Stomach (tissue), 9 donors: ENCODE measurements around the gene UBALD1. TPM values are rescaled to one million over a fixed set of nuclear protein-coding genes. Genes with fewer than 3 reads are reported as not detected.

Source experiments
- DNase-seq, 2 donors: peaks; one replicate each; pipeline versions ENCODE4 v3.0.0 to v3.0.0-alpha.2; 2013 to 2019
- H3K27ac ChIP-seq, 5 donors: fragments of 200-600 bp in 4 of 5; sonication (generic) in 4 of 5; one replicate each; pipeline ENCODE4 v1.5.1; 2013 to 2019; ENCODE audit warnings: mild to moderate bottlenecking in 1 of 5, moderate library complexity in 1 of 5
- H3K27me3 ChIP-seq, 3 donors: fragments of 200-600 bp; sonication (generic); one replicate each; pipeline ENCODE4 v1.5.1; 2017 to 2019; ENCODE audit warnings: mixed run types in 1 of 3
- H3K36me3 ChIP-seq, 4 donors: fragments of 200-600 bp; sonication (generic); 1 replicate in 3 of 4; 2 replicates in 1 of 4; pipeline ENCODE4 v1.5.1; 2016 to 2019
- H3K4me1 ChIP-seq, 4 donors: fragments of 200-600 bp; sonication (generic); one replicate each; pipeline ENCODE4 v1.5.1; 2016 to 2019
- H3K4me3 ChIP-seq, 4 donors: fragments of 200-600 bp; sonication (generic) in 3 of 4; one replicate each; pipeline ENCODE4 v1.5.1; 2016 to 2019; ENCODE audit warnings: mild to moderate bottlenecking in 1 of 4
- H3K9me3 ChIP-seq, 4 donors: fragments of 200-600 bp; sonication (generic); one replicate each; pipeline ENCODE4 v1.5.1; 2016 to 2019
- CTCF ChIP-seq, 7 experiments: fragments of 450-650 bp in 4 of 7; fragments of 200-600 bp in 3 of 7; sonication (generic) in 3 of 7; IDR thresholded peaks; one replicate each; pipeline ENCODE4 v1.5.1; 2016 to 2019; ENCODE audit warnings: antibody characterized with exemption in 7 of 7, control low read depth in 2 of 7, mild to moderate bottlenecking in 1 of 7
- EP300 ChIP-seq: sonication (generic); formaldehyde crosslinking; IDR thresholded peaks from one replicate; pipeline ENCODE4 v1.6.1; 2017; ENCODE audit warnings: antibody characterized with exemption
- POLR2A ChIP-seq, 4 donors: fragments of 450-650 bp; IDR thresholded peaks; one replicate each; pipeline ENCODE4 v1.6.1; 2016; ENCODE audit warnings: antibody characterized with exemption in 4 of 4, control low read depth in 2 of 4, mild to moderate bottlenecking in 1 of 4, moderate library complexity in 1 of 4
- POLR2AphosphoS5 ChIP-seq, 3 donors: sonication (generic); formaldehyde crosslinking; IDR thresholded peaks; one replicate each; pipeline ENCODE4 v1.6.1; 2016; ENCODE audit warnings: antibody characterized with exemption in 3 of 3
- WGBS, 5 donors: extraction: QIAGEN DNeasy Blood & Tissue Kit in 3 of 5; methylation state at CpG; one replicate each; pipeline versions ENCODE4 v1.1.5 to v1.1.7; 2013 to 2018; 5-methylcytosine and 5-hydroxymethylcytosine counted together
- intact Hi-C: fragments of 100-400 bp; cut with DNase I; formaldehyde crosslinking; loops from one replicate; pipeline ENCODE4 v1.15.1; 2023; ENCODE audit warnings: low total_unique reads
- polyA plus RNA-seq, 3 donors: library from polyadenylated mRNA; stranded (reverse); fragments of 200-250 nt; gene quantifications; one replicate each; pipeline ENCODE4 v1.2.3, GENCODE V29; 2013
- total RNA-seq, 5 donors: library from RNA; depleted of rRNA; stranded (reverse); fragments of >200 nt; gene quantifications; one replicate each; pipeline versions ENCODE4 v1.1.0 to v1.2.3, GENCODE V29; 2014 to 2016
- donor health status: healthy with polysubstance abuse.
- donor health status: Bipolar disorder and iron deficiency.
- donor health status: healthy.

Gene UBALD1
- total and polyA plus RNA-seq, 8 donors = 0.58 to 77.2 (median 24.1) TPM

- Histone ChIP-seq H3K4me1 (peaks cover 0 to 4% (median 0%) of the 10 kb centered on the region in 4 donors), H3K36me3 (no peaks in the 10 kb centered on the region), H3K9me3 (peaks cover 0 to 9% (median 7%) of the 10 kb centered on the region in 4 donors), H3K27me3 (peaks cover 0 to 4% (median 0%) of the 10 kb centered on the region in 3 donors), H3K4me3 (no peak overlapping the region), H3K27ac (no peak overlapping the region)
- DNase-seq = no peak
- no peak for TF ChIP-seq POLR2A (IDR thresholded peaks at IDR 0.05)
- intact Hi-C loops = no loop called here
- WGBS, 5 donors = 90 to 100% (median 94%) methylated on average over 1 to 6 of the region's 6 CpGs
These were observed 25.7 kb downstream of the UBALD1 start for GRCh38 chr16:4588961-4589360.

- TF ChIP-seq EP300 = no peak
- no peak for TF ChIP-seq CTCF (IDR thresholded peaks at IDR 0.05)
- no peak for TF ChIP-seq POLR2AphosphoS5 (IDR thresholded peaks at IDR 0.05)
- TF ChIP-seq POLR2A (IDR thresholded peaks at IDR 0.05) = no peak
- Histone ChIP-seq H3K27ac (no peak overlapping the region), H3K36me3 (no peaks in the 10 kb centered on the region), H3K4me3 (no peak overlapping the region), H3K27me3 (peaks cover 0 to 4% (median 0%) of the 10 kb centered on the region in 3 donors), H3K4me1 (peaks cover 0 to 4% (median 0%) of the 10 kb centered on the region in 4 donors), H3K9me3 (peaks cover 0 to 9% (median 7%) of the 10 kb centered on the region in 4 donors)
- intact Hi-C loops = no loop called here
- DNase-seq = no peak
- WGBS, 5 donors = 70 to 94% (median 80%) methylated on average over 2 of the region's 2 CpGs
These were observed 26.3 kb downstream of the UBALD1 start for GRCh38 chr16:4588386-4588785.

- Histone ChIP-seq H3K27me3 (peaks cover 0 to 4% (median 0%) of the 10 kb centered on the region in 3 donors), H3K27ac (no peak overlapping the region), H3K36me3 (no peaks in the 10 kb centered on the region), H3K4me3 (no peak overlapping the region), H3K9me3 (peaks cover 0 to 9% (median 7%) of the 10 kb centered on the region in 4 donors), H3K4me1 (peaks cover 0 to 4% (median 0%) of the 10 kb centered on the region in 4 donors)
- no peak for TF ChIP-seq POLR2A (IDR thresholded peaks at IDR 0.05)
- no peak for TF ChIP-seq CTCF (IDR thresholded peaks at IDR 0.05)
- no peak for TF ChIP-seq EP300
- no peak for TF ChIP-seq POLR2AphosphoS5 (IDR thresholded peaks at IDR 0.05)
- no peak for DNase-seq
- intact Hi-C loops = no loop called here
- 61 to 70% (median 66%) methylated on average over 7 of the region's 7 CpGs for WGBS, 5 donors
These were observed 28.4 kb downstream of the UBALD1 start for GRCh38 chr16:4586291-4586690.

- 85 to 91% (median 89%) methylated on average over 4 of the region's 4 CpGs for WGBS, 5 donors
- Histone ChIP-seq H3K36me3 (no peaks in the 10 kb centered on the region), H3K27ac (no peak overlapping the region), H3K4me1 (peaks cover 0 to 4% (median 0%) of the 10 kb centered on the region in 4 donors), H3K4me3 (no peak overlapping the region), H3K27me3 (peaks cover 0 to 4% (median 0%) of the 10 kb centered on the region in 3 donors), H3K9me3 (peaks cover 0 to 9% (median 7%) of the 10 kb centered on the region in 4 donors)
- intact Hi-C loops = no loop called here
- no peak for DNase-seq
- TF ChIP-seq POLR2AphosphoS5 (IDR thresholded peaks at IDR 0.05) (no peak), CTCF (IDR thresholded peaks at IDR 0.05) (no peak), EP300 (no peak), POLR2A (IDR thresholded peaks at IDR 0.05) (no peak)
These were observed 30.8 kb downstream of the UBALD1 start for GRCh38 chr16:4583906-4584305.

- Histone ChIP-seq H3K4me1 (peaks cover 0 to 4% (median 1%) of the 10 kb centered on the region in 4 donors), H3K36me3 (no peaks in the 10 kb centered on the region), H3K27me3 (no peaks in the 10 kb centered on the region), H3K4me3 (no peak overlapping the region), H3K9me3 (no peaks in the 10 kb centered on the region), H3K27ac (no peak overlapping the region)
- intact Hi-C loops = no loop called here
- 27 to 53% (median 31%) methylated on average over 5 to 6 of the region's 6 CpGs for WGBS, 5 donors
- TF ChIP-seq CTCF (IDR thresholded peaks at IDR 0.05) (no peak), POLR2AphosphoS5 (IDR thresholded peaks at IDR 0.05) (no peak), EP300 (no peak), POLR2A (IDR thresholded peaks at IDR 0.05) (no peak)
- no peak for DNase-seq
These were observed 34.4 kb downstream of the UBALD1 start for GRCh38 chr16:4580250-4580649.
